ENCODE measurements around the gene HLF.

- no peak for TF ChIP-seq CTCF (IDR thresholded peaks at IDR 0.05; ENCODE audit: insufficient read depth, low read length)
- TF ChIP-seq POLR2AphosphoS5 (IDR thresholded peaks at IDR 0.05; ENCODE audit: low read depth) = no peak
These were observed 5.1 kb downstream of the HLF start for GRCh38 chr17:55269894-55270293.
